PFSK-1 (cell line): ENCODE data around the gene TRIM73. TPM values are rescaled to one million over a fixed set of nuclear protein-coding genes. Genes with fewer than 3 reads are reported as not detected.
"Not testable (repeated sequence)": the region's sequence is repeated elsewhere in the genome, so short reads cannot be mapped to it uniquely, and the experiment has no call there.

Experiments used
- FOXP2 ChIP-seq: optimal IDR thresholded peaks from 2 replicates; pipeline ENCODE3; 2011; ENCODE audit warnings: borderline replicate concordance, control low read depth, inconsistent platforms; ENCODE audit not compliant: insufficient read depth; ENCODE audit errors: extremely low read length, extremely low read depth
- POLR2AphosphoS5 ChIP-seq: IDR thresholded peaks from 2 replicates; pipeline ENCODE4 v1.6.1; 2012; ENCODE audit warnings: low read depth, mild to moderate bottlenecking, control low read depth, low read length, moderate library complexity
- SIN3A ChIP-seq: IDR thresholded peaks from 2 replicates; pipeline ENCODE4 v1.6.1; 2012; ENCODE audit warnings: mild to moderate bottlenecking, low read length, moderate library complexity, borderline replicate concordance; ENCODE audit not compliant: insufficient read depth
- polyA plus RNA-seq: library from polyadenylated mRNA; unstranded; fragments of >200 nt; gene quantifications from one replicate; pipeline ENCODE4 v1.2.1, GENCODE V29; 2012; ENCODE audit warnings: low read depth, missing spikeins; ENCODE audit not compliant: insufficient read length

TRIM73 gene
- polyA plus RNA-seq: 13.8 TPM

DNA sequence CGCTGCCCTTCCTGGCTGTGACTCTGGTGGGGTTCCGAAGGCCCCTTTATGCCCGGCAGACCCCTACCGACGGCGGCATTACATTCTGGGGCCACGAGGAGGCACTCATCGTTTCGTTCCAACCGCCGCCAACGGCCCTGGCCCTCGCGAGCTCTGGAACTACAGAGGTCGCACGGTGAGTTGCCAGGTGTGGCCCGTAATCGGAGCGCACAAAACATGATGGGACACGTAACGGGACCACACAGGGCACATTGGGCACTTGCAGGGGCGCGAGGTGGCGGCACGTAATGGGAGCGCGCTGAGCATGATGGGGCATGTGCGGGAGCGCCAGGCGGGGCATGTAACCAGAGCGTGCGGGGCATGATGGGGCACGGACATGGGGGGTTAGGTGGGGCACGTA is at the start of gene TRIM73:
Gene TRIM73 (plus strand): TSS at position 301 of the 400 bp plus-strand sequence. CDS start 3,305 bp downstream, outside the sequence.
- not testable (repeated sequence) for TF ChIP-seq SIN3A, POLR2AphosphoS5, FOXP2
